GM10847 (cell line): ENCODE data around the gene DIO2.

Experiments
- POLR2A ChIP-seq: IDR thresholded peaks from 2 replicates; pipeline ENCODE4 v1.6.1; 2011; ENCODE audit not compliant: insufficient read length; ENCODE audit errors: extremely low read depth

Gene DIO2

GRCh38 chr14:80202888-80203562 is 8.3 kb downstream of the DIO2 start:
- TF ChIP-seq POLR2A: no peak

- TF ChIP-seq POLR2A: no peak
Measured at GRCh38 chr14:80200093-80200492, 11.2 kb downstream of the DIO2 start.

- TF ChIP-seq POLR2A: no peak
Measured at GRCh38 chr14:80188571-80188970, 22.7 kb downstream of the DIO2 start.

DNA sequence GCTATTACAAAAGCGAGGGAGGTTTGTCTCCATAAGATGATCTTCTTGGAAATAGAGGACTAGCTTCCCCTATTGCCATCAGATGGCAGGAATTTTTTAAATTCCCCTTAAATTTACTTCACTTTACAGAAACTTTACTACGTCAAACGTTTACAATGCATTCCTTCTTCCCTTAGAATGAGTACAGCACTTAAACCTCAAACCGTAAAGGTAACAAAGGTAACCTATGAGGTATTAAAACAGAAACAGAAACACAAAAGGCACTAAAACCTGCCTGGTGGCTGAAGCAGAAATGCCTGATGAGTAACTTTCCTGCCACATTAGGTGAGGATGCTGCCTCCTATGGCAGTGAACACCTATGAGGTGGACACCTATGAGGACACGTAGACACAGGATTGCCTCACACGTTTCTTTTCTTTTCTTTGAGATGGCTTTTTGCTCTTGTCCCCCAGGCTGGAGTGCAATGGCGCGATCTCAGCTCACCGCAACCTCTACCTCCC is 25.0 kb downstream of the DIO2 start:
- TF ChIP-seq POLR2A: no peak

- no peak for TF ChIP-seq POLR2A
Measured at GRCh38 chr14:80176893-80177292, 34.4 kb downstream of the DIO2 start.

GRCh38 chr14:80172375-80173051 is 38.8 kb downstream of the DIO2 start:
- TF ChIP-seq POLR2A: no peak

GRCh38 chr14:80167793-80168448 is 43.4 kb downstream of the DIO2 start:
- no peak for TF ChIP-seq POLR2A

DNA sequence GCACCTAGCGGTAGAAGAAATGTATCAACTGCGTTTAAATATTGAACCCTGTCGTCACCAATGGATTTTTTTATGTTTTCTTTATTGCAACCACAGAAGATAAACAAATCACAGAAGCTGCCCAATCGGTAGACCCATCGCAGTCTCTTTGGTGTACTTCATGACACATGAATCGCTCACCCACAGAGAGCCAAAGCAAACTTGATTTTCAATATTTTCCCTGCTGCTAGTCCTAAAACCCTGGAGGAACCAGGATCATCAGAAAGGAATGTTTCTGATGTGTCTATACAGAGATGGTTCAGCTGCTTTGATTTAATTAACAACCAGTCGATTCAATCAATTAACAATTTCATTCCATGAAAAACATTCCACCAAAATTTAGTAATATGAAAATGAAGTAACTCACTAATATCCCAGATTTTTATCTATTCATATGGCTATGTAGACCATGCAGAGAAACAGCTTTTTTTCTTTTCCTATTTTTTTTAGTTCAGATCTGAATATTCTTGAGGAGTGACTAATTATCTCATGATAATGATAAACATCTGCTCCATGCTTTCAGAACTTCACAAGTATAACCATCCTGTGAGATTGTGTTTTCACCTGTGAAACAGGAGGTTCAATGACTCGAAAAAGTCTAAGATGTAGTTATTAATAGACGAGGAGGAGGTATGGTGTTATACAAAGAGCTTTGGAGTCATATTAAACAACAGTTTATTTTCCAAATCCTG is 46.1 kb downstream of the DIO2 start:
- TF ChIP-seq POLR2A: no peak

DNA sequence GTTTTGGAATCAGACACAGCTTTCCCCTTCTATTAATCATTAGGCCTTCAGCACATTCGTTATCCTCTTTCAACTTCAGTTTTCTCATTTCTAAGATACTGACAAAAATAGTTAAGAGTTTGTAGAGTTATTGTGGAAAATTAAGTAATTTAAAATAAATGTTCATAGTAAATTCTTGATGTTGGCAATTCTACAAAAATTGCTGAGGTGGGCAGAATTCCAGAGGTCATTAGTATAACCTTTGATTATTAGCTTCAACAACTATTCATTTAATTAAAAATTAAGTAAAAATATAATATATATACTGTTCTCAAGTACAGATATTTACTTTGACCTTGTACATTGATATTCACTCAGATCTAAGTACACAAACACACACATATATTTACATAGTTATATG is 58.5 kb downstream of the DIO2 start:
- no peak for TF ChIP-seq POLR2A

- TF ChIP-seq POLR2A: no peak
Measured at GRCh38 chr14:80152166-80152565, 59.1 kb downstream of the DIO2 start.

DNA sequence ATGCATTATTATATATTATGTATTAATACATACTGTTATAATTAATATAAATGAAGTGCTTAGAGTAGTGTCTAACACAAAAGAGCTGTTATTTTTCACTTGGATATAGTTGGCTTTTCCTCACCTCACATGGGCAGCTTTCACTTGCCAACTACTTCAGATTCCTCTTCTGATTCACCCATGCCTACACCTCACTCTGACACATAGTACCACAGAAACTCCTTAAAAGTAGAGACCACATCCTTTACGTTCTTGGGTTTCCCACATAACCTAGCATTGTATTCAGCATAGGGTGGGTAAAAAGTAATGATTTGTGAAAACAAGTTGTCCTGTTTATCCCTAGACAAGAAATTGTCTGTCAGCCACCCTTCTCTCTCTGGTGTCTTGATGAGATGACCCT is 61.0 kb downstream of the DIO2 start:
- TF ChIP-seq POLR2A: no peak
